ENCODE measurements around the gene ARFRP1.

ARFRP1 gene

GRCh38 chr20:63701329-63702035 is 6.3 kb downstream of the ARFRP1 start:
- no peak for DNase-seq

GRCh38 chr20:63701051-63701328 is 6.8 kb downstream of the ARFRP1 start:
- no peak for DNase-seq

- no peak for DNase-seq
Measured at GRCh38 chr20:63700199-63701050, 7.4 kb downstream of the ARFRP1 start.

DNA sequence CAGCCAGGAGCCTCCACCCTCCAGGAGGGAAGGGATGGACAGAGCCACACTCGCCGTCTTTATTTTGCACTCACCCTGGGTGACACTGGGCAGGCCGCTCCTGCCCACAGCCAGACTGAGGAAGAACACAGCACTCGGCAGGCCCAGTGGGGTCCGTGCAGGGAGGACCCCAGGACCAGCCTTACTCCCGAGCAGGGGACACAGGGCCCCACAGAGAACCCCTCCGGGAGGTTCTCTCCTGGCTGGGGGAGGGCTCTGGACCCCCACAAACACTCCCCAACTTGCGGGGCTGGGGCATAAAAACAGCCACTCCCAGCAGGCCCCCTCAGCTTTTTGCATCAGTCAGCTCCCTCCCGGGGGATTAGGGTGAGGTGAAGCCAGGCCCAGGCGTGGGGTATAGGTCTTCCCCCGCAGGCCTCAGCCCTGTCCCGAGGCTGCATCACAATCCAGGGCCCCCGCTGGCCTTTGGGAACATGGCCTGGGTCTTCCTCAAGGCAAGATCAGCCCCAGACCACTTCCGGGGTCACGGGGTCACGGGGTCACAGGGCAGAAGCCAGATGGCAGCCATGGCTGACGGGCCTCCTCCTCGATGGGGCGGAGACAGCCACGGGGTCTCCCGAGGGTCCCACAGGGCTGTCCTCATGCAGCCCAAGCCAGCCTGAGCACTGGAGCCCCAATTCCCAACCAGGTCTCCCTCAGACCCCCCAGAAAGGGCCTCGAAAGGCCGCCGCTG is 8.1 kb downstream of the ARFRP1 start:
- DNase-seq: no peak

- no peak for DNase-seq
Measured at GRCh38 chr20:63698739-63699465, 8.9 kb downstream of the ARFRP1 start.

- DNase-seq: no peak
Measured at GRCh38 chr20:63697868-63698545, 9.8 kb downstream of the ARFRP1 start.

GRCh38 chr20:63697357-63697867 is 10.4 kb downstream of the ARFRP1 start:
- no peak for DNase-seq

GRCh38 chr20:63696628-63697356 is 11.0 kb downstream of the ARFRP1 start, which contains the start of gene TNFRSF6B:
TSS of gene TNFRSF6B (plus strand) at chr20:63696652. CDS start at chr20:63696768, 116 bp downstream.
- DNase-seq: no peak

- DNase-seq: peak; percentile 33
Measured at GRCh38 chr20:63696306-63696627, 11.5 kb downstream of the ARFRP1 start.

DNA sequence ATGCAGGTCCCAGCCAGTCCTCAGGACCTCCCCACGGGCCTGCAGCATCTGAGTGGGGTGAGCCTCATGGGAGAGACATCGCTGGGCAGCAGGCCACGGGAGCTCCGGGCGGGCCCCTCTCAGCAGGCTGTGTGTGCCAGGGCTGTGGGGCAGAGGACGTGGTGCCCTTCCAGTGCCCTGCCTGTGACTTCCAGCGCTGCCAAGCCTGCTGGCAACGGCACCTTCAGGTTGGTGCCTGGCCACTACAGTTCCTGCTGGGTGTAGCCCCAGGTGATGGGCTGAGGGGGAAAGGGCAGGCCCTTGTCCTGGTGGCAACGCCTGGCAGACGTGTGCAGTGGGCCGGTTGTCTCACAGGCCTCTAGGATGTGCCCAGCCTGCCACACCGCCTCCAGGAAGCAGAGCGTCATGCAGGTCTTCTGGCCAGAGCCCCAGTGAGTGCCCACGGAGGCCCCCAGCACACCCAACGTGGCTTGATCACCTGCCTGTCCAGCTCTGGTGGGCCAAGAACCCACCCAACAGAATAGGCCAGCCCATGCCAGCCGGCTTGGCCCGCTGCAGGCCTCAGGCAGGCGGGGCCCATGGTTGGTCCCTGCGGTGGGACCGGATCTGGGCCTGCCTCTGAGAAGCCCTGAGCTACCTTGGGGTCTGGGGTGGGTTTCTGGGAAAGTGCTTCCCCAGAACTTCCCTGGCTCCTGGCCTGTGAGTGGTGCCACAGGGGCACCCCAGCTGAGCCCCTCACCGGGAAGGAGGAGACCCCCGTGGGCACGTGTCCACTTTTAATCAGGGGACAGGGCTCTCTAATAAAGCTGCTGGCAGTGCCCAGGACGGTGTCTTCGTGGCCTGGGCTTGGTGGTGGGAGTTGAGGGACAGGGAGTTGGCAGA is 12.1 kb downstream of the ARFRP1 start:
- DNase-seq: no peak

DNA sequence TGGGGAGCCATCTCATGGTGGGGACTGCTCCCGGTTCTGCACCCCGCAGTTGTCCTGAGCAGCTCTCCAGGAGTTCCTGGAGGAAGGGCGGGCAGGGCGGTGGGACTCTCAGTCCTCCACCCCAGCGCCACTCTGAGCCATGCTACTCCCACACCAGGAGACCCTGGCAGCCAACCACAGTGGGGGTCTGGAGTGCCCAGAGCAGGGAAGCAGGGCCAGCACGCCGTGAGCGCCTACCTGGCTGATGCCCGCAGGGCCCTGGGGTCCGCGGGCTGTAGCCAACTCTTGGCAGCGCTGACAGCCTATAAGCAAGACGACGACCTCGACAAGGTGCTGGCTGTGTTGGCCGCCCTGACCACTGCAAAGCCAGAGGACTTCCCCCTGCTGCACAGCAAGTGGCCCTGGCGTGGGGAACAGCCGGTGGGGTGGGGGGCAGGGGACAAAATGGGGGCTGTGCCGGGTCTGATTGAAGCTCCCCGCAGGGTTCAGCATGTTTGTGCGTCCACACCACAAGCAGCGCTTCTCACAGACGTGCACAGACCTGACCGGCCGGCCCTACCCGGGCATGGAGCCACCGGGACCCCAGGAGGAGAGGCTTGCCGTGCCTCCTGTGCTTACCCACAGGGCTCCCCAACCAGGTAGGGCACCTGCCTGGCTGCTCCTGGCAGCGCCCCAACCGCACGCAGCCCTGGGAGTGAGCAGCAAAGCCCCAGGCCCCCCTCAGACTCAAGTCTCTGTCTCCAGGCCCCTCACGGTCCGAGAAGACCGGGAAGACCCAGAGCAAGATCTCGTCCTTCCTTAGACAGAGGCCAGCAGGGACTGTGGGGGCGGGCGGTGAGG is 13.0 kb downstream of the ARFRP1 start:
- no peak for DNase-seq

GRCh38 chr20:63693733-63694583 is 13.8 kb downstream of the ARFRP1 start:
- no peak for DNase-seq

GRCh38 chr20:63693083-63693732 is 14.6 kb downstream of the ARFRP1 start:
- DNase-seq: no peak

DNA sequence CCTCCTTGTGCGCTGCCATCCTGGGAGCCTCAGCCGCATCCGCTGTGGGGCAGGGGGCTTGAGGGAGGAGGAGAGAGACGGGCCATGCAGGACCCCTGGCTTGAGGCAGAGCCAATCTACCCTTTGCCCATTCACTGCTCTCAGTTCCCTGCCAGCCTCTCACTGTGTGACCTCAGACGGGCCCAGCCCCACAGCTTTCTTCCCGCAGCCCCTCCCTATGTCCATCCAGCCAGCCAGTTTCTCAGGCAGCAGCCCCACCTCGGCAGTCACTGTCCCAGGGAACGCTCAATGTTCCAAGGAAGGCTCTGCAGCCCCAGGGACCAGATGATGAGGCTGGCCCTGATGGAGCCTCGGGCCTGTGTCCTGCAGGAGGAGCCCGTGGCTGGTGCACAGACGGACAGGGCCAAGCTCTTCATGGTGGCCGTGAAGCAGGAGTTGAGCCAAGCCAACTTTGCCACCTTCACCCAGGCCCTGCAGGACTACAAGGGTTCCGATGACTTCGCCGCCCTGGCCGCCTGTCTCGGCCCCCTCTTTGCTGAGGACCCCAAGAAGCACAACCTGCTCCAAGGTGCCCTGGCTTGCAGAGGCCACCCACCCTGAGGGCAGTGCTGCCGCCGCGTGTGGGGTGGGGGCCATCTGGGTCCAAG is 15.2 kb downstream of the ARFRP1 start:
- DNase-seq: no peak

DNA sequence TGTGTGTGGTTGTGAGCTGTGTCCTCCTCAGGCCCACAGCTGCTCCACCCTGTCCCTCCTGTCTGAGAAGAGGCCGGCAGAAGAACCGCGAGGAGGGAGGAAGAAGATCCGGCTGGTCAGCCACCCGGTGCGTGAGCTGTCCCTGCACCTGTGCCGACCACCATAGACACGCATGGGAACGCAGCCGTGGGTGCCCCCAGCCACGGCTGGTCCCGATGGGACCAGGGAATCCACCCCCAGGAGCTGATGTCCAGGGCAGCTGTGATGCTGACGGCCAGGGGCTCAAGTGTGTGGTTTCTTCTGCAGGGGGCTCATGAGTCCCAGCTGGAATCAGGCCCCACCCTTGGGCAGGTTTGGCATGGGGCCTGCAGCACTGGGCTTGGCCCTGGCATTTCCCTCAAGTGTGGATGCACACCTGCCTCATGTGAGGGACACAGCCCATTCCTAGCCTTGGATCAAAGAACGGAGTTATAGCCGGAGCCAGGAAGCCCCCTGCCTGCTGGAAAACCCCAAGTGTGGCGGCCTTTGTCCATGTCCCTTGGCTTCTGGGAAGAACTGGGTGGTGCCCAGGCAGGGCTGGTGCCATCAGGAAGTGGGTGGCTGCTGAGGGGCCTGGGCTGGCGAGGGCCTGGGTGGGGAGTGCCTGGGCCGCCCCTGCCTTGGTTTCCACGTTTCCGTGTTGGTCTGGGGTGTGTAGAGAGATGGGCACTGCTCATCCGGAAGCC is 15.9 kb downstream of the ARFRP1 start:
- no peak for DNase-seq

- no peak for DNase-seq
Measured at GRCh38 chr20:63690898-63691710, 16.7 kb downstream of the ARFRP1 start.
